Measurements from ENCODE around the gene ARID4A. TPM values are rescaled to one million over a fixed set of nuclear protein-coding genes. Genes with fewer than 3 reads are reported as not detected.

Gene ARID4A
- polyA plus RNA-seq, 3 donors, result 6.5 to 13.2 (median 10.5) TPM

- Histone ChIP-seq H3K9me3 (replicated peaks in 1 of 2; ENCODE audit: control insufficient read depth in 1 of 2, insufficient read depth in 1 of 2, low read length in 2 of 2) (no peaks in the 10 kb centered on the region), H3K9ac (ENCODE audit: insufficient read depth, low read length, poor library complexity, severe bottlenecking) (no peak overlapping the region), H3K36me3 (replicated peaks in 1 of 2; ENCODE audit: control insufficient read depth in 1 of 2, insufficient read depth in 2 of 2, low read length in 2 of 2) (peaks cover 85 to 99% of the 10 kb centered on the region in 2 donors), H2AFZ (ENCODE audit: insufficient read depth, low read depth, low read length, poor library complexity, severe bottlenecking) (no peak overlapping the region), H4K20me1 (ENCODE audit: insufficient read depth, low read length) (peaks cover 1% of the 10 kb centered on the region), H3K27me3 (ENCODE audit: control insufficient read depth in 2 of 2, insufficient read depth in 2 of 2, low read length in 2 of 2) (no peaks in the 10 kb centered on the region), H3K4me2 (replicated peaks; ENCODE audit: extremely low read depth, low read length, poor library complexity, severe bottlenecking) (no peak overlapping the region), H3K4me1 (ENCODE audit: control insufficient read depth in 1 of 2, insufficient read depth in 2 of 2, low read length in 2 of 2) (peaks cover 0 to 4% of the 10 kb centered on the region in 2 donors), H3K27ac (ENCODE audit: low read depth in 1 of 2, low read length in 2 of 2) (no peak overlapping the region), H3K4me3 (replicated peaks in 1 of 3; ENCODE audit: low read depth in 2 of 3, low read length in 3 of 3) (no peak overlapping the region), H3K79me2 (ENCODE audit: insufficient read depth, low read length) (no peaks in the 10 kb centered on the region)
- DNase-seq, result no peak
- H3K36me3 Mint-ChIP-seq, result peaks cover 66 to 80% of the 10 kb centered on the region in 2 donors
- intact Hi-C loops (cut with micrococcal nuclease), result no loop called here
- H3K27me3 Mint-ChIP-seq (ENCODE audit: low read depth in 3 of 3), result no peaks in the 10 kb centered on the region
- no peaks in the 10 kb centered on the region for H3K9me3 Mint-ChIP-seq
- WGBS (ENCODE audit: insufficient coverage), result no CpG with 5 or more reads among the region's 3 CpGs
- peaks cover 8% of the 10 kb centered on the region for H3K4me1 Mint-ChIP-seq
- H3K27ac Mint-ChIP-seq, result peak overlapping the region in 3 of 7 donors; percentile 6 to 63 (median 46)
- no peak for TF ChIP-seq CTCF (IDR thresholded peaks at IDR 0.05)
- no peak overlapping the region for H3K4me3 Mint-ChIP-seq
Observed at GRCh38 chr14:58367296-58367695, 68.9 kb downstream of the ARID4A start.

- Mint-ChIP-seq H3K9me3 (no peaks in the 10 kb centered on the region), H3K27ac (peak overlapping the region in 2 of 7 donors; percentile 22 to 25), H3K4me3 (no peak overlapping the region), H3K4me1 (peaks cover 6% of the 10 kb centered on the region), H3K36me3 (peaks cover 69 to 85% of the 10 kb centered on the region in 2 donors), H3K27me3 (ENCODE audit: low read depth in 3 of 3) (no peaks in the 10 kb centered on the region)
- no CpG with 5 or more reads among the region's 1 CpG for WGBS (ENCODE audit: insufficient coverage)
- intact Hi-C loops (cut with micrococcal nuclease), result no loop called here
- H3K4me2 ChIP-seq (replicated peaks; ENCODE audit: extremely low read depth, low read length, poor library complexity, severe bottlenecking), result no peak overlapping the region
- no peaks in the 10 kb centered on the region for H4K20me1 ChIP-seq (ENCODE audit: insufficient read depth, low read length)
- no peak for DNase-seq
- H3K4me1 ChIP-seq (ENCODE audit: control insufficient read depth in 1 of 2, insufficient read depth in 2 of 2, low read length in 2 of 2), result no peaks in the 10 kb centered on the region
- peaks cover 95 to 99% of the 10 kb centered on the region in 2 donors for H3K36me3 ChIP-seq (replicated peaks in 1 of 2; ENCODE audit: control insufficient read depth in 1 of 2, insufficient read depth in 2 of 2, low read length in 2 of 2)
- no peak for TF ChIP-seq CTCF (IDR thresholded peaks at IDR 0.05)
- no peaks in the 10 kb centered on the region for H3K27me3 ChIP-seq (ENCODE audit: control insufficient read depth in 2 of 2, insufficient read depth in 2 of 2, low read length in 2 of 2)
- H3K9ac ChIP-seq (ENCODE audit: insufficient read depth, low read length, poor library complexity, severe bottlenecking), result no peak overlapping the region
- no peaks in the 10 kb centered on the region for H3K79me2 ChIP-seq (ENCODE audit: insufficient read depth, low read length)
- H3K9me3 ChIP-seq (replicated peaks in 1 of 2; ENCODE audit: control insufficient read depth in 1 of 2, insufficient read depth in 1 of 2, low read length in 2 of 2), result no peaks in the 10 kb centered on the region
- H3K4me3 ChIP-seq (replicated peaks in 1 of 3; ENCODE audit: low read depth in 2 of 3, low read length in 3 of 3), result no peak overlapping the region
- no peak overlapping the region for H2AFZ ChIP-seq (ENCODE audit: insufficient read depth, low read depth, low read length, poor library complexity, severe bottlenecking)
- H3K27ac ChIP-seq (ENCODE audit: low read depth in 1 of 2, low read length in 2 of 2), result no peak overlapping the region
Observed at GRCh38 chr14:58368956-58369355, 70.6 kb downstream of the ARID4A start.

Measured in CD14-positive monocyte (primary cell).